Neural cell (in vitro differentiated cells): ENCODE data around the gene PNCK.

Experiments used
- EP300 ChIP-seq: fragments of 450-650 bp; conservative IDR thresholded peaks from 2 replicates; pipeline ENCODE4 v1.6.1; 2014; ENCODE audit warnings: antibody characterized with exemption, mild to moderate bottlenecking, moderate library complexity; ENCODE audit not compliant: poor library complexity, severe bottlenecking
- POLR2AphosphoS5 ChIP-seq: IDR thresholded peaks from 2 replicates; pipeline ENCODE4 v1.6.1; 2012
- RAD21 ChIP-seq: fragments of 450-650 bp; conservative IDR thresholded peaks from 2 replicates; pipeline ENCODE4 v1.6.1; 2014; ENCODE audit warnings: antibody characterized with exemption, mild to moderate bottlenecking, moderate library complexity
- TAF1 ChIP-seq: IDR thresholded peaks from 2 replicates; pipeline ENCODE4 v1.6.1; 2012; ENCODE audit warnings: low read depth
- TF ChIP-seq, protein P1 (sequence below): fragments of 450-650 bp; IDR thresholded peaks from 2 replicates; pipeline ENCODE4 v1.5.1; 2014; ENCODE audit warnings: antibody characterized with exemption, mild to moderate bottlenecking, moderate library complexity; ENCODE audit not compliant: poor library complexity, severe bottlenecking

DNA sequence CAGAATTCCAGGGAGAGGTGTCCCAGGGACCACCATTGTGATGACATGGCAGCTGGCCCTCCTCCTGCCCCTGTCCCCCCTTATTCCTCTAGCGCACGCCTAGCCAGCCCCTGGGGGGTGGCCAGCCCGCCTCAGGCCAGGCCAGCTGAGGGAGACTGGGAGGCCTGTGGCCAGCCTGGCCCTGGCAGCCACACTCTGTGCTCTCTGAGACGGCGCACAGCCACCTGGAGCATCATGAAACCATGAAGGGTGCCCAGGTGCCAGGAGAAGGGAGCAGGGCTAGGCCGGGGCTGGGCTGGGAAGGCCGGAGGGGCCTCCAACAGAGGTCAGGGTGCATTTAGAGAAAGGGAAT lies 41.0 kb downstream of the PNCK start:
- TF ChIP-seq, protein P1, sequence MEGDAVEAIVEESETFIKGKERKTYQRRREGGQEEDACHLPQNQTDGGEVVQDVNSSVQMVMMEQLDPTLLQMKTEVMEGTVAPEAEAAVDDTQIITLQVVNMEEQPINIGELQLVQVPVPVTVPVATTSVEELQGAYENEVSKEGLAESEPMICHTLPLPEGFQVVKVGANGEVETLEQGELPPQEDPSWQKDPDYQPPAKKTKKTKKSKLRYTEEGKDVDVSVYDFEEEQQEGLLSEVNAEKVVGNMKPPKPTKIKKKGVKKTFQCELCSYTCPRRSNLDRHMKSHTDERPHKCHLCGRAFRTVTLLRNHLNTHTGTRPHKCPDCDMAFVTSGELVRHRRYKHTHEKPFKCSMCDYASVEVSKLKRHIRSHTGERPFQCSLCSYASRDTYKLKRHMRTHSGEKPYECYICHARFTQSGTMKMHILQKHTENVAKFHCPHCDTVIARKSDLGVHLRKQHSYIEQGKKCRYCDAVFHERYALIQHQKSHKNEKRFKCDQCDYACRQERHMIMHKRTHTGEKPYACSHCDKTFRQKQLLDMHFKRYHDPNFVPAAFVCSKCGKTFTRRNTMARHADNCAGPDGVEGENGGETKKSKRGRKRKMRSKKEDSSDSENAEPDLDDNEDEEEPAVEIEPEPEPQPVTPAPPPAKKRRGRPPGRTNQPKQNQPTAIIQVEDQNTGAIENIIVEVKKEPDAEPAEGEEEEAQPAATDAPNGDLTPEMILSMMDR, result no peak
- TF ChIP-seq EP300 (no peak), POLR2AphosphoS5 (no peak), TAF1 (no peak), RAD21 (no peak)
